Progenitor cell of endocrine pancreas (in vitro differentiated cells): ENCODE measurements around the gene CCNT2. TPM values are rescaled to one million over a fixed set of nuclear protein-coding genes. Genes with fewer than 3 reads are reported as not detected.
"Not testable (repeated sequence)": the region's sequence is repeated elsewhere in the genome, so short reads cannot be mapped to it uniquely, and the experiment has no call there.

ENCODE experiments used
- DNase-seq: peaks from one replicate; pipeline ENCODE4 v3.0.0; 2021; ENCODE audit warnings: low spot score; ENCODE audit not compliant: unreplicated experiment
- H3K27ac Mint-ChIP-seq: 2 replicates; pipeline ENCODE4 v1.8.0; 2021; ENCODE audit warnings: mild to moderate bottlenecking, moderate library complexity, mixed read lengths
- H3K27me3 Mint-ChIP-seq: 2 replicates; pipeline ENCODE4 v1.8.0; 2021; ENCODE audit warnings: mixed read lengths
- H3K36me3 Mint-ChIP-seq: 2 replicates; pipeline ENCODE4 v1.8.0; 2022; ENCODE audit warnings: mixed read lengths; ENCODE audit not compliant: insufficient read depth
- H3K4me1 Mint-ChIP-seq: 2 replicates; pipeline ENCODE4 v1.8.0; 2021; ENCODE audit warnings: low read depth, mixed read lengths
- H3K4me3 Mint-ChIP-seq: 2 replicates; pipeline ENCODE4 v1.8.0; 2021; ENCODE audit warnings: low read depth, mild to moderate bottlenecking, moderate library complexity, mixed read lengths
- H3K9me3 Mint-ChIP-seq: 2 replicates; pipeline ENCODE4 v1.8.0; 2021; ENCODE audit warnings: low read depth, mixed read lengths
- CTCF ChIP-seq: fragments of 200-600 bp; sonication (generic); IDR thresholded peaks from one replicate; pipeline ENCODE4 v1.5.0; 2021; ENCODE audit warnings: antibody characterized with exemption, mild to moderate bottlenecking; ENCODE audit not compliant: unreplicated experiment
- total RNA-seq: library from RNA; stranded (reverse); gene quantifications from 2 replicates; pipeline ENCODE4 v1.2.1, GENCODE V29; 2021

CCNT2 gene
- total RNA-seq, 1 donor from 2014 or later, result 74.8 TPM

- Mint-ChIP-seq H3K4me3 (no peak overlapping the region), H3K27ac (no peak overlapping the region), H3K36me3 (peaks cover 17% of the 10 kb centered on the region), H3K4me1 (peaks cover 6% of the 10 kb centered on the region), H3K9me3 (no peaks in the 10 kb centered on the region), H3K27me3 (no peaks in the 10 kb centered on the region)
- TF ChIP-seq CTCF, result no peak
- no peak for DNase-seq
Observed at GRCh38 chr2:134955744-134956143, 37.1 kb downstream of the CCNT2 start.

GRCh38 chr2:134957477-134957876, 38.9 kb downstream of the CCNT2 start:
- Mint-ChIP-seq H3K27ac (no peak overlapping the region), H3K36me3 (peaks cover 11% of the 10 kb centered on the region), H3K9me3 (no peaks in the 10 kb centered on the region), H3K27me3 (no peaks in the 10 kb centered on the region), H3K4me3 (no peak overlapping the region), H3K4me1 (peaks cover 6% of the 10 kb centered on the region)
- DNase-seq, result no peak
- no peak for TF ChIP-seq CTCF

DNA sequence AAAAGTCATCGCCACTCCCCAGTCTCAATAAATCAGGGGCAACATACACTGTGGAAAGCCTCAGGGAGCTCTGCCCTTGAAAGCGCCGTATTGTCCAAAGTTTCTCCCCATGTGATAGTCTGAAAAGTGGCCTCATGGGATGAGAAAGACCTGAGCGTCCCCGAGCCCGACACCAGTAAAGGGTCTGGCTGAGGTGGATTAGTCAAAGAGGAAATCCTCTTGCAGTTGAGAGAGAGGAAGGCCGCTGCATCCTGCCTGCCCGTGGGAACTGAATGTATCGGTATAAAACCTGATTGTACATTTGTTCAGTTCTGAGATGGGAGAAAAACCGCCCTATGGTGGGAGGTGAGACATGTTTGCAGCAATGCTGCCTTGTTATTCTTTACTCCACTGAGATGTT, 48.5 kb downstream of the CCNT2 start:
- not testable (repeated sequence) for H3K27me3 Mint-ChIP-seq, H3K36me3 Mint-ChIP-seq, H3K4me3 Mint-ChIP-seq, DNase-seq, H3K27ac Mint-ChIP-seq, H3K4me1 Mint-ChIP-seq
- peaks cover 24% of the 10 kb centered on the region for H3K9me3 Mint-ChIP-seq

DNA sequence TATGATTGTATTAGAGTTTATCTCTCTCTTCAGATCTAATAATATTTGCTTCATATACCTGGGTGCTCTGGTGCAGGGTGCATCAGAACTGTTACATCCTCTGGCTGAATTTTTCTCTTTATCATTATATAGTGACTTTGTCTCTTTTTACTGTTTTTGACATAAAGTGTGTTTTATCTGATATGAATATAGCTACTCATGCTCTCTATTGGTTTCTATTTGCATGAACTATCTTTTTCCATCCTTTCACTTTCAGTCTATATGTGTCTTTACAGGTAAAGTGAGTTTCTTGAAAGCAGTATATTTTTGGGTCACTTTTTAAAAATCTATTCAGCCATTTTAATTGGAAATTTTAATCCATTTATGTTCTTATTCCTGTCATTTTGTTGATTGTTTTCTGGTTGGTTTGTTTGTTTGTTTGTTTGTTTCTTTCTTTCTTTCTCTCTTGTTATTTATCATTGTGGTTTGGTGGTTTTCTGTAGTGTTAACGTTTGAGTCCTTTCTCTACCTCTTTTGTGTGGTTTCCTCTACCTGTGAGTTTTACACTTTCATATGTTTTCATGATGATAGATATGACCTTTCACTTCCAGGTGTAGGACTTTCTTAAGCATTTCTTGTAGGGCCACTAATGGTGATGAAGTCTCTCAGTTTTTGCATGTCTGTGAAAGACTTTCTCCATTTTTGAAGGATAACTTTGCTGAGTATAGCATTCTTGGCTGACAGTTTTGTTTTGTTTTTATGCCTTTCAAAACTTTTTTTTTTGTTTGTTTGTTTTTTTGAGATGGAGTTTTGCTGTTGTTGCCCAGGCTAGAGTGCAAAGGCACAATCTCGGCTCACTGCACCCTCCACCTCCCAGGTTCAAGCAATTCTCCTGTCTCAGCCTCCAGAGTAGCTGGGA, 54.9 kb downstream of the CCNT2 start:
- peaks cover 43% of the 10 kb centered on the region for H3K9me3 Mint-ChIP-seq
- H3K27ac Mint-ChIP-seq, result no peak overlapping the region
- TF ChIP-seq CTCF, result no peak
- DNase-seq, result no peak
- H3K27me3 Mint-ChIP-seq, result no peaks in the 10 kb centered on the region
- no peaks in the 10 kb centered on the region for H3K4me1 Mint-ChIP-seq
- H3K36me3 Mint-ChIP-seq, result peaks cover 13% of the 10 kb centered on the region
- H3K4me3 Mint-ChIP-seq, result no peak overlapping the region

DNA sequence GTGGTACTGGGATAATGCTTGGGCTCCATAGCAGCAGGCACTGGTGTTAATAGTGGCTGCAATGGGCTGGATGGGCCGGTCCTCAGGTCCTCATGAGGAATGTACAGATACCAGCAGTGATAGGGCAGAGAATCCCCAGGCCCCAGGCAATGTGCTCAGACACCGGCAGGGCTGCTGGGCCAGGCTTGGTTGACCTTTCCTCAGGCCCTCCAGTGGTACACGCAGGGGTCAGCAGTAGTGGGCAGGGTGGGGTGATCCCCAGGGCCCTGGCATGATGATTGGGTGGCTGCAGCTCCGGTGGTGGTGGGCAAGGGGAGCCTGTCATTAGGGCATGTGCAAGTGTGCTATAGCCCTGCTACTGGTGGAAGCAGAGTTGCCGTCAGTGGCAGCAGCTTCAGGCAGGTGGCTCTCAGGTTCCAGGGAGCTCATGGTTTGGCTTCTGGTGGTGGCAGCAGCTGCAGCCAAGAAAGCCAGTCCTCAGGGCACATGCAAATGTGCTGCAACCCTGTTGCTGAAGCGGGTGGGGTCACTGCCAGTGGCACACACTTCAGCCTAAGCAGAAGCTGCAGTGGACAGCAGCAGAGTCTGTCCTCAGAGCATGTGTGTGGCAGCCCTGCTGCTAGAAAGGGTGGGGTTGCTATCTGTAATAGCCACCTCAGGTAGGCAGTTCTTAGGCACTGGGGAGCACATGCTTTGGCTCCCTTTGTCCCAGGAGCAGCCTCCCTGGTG, 56.8 kb downstream of the CCNT2 start:
- no peak overlapping the region for H3K27ac Mint-ChIP-seq
- no peak for TF ChIP-seq CTCF
- H3K4me1 Mint-ChIP-seq, result no peaks in the 10 kb centered on the region
- DNase-seq, result no peak
- peaks cover 32% of the 10 kb centered on the region for H3K9me3 Mint-ChIP-seq
- no peaks in the 10 kb centered on the region for H3K27me3 Mint-ChIP-seq
- H3K36me3 Mint-ChIP-seq, result peaks cover 6% of the 10 kb centered on the region
- no peak overlapping the region for H3K4me3 Mint-ChIP-seq
